ENCODE results near the gene FOXRED2. TPM values are rescaled to one million over a fixed set of nuclear protein-coding genes. Genes with fewer than 3 reads are reported as not detected.
A peak's percentile ranks its signal among the peaks of the same experiment; 100 is the strongest.
"Not testable (repeated sequence)": the region's sequence is repeated elsewhere in the genome, so short reads cannot be mapped to it uniquely, and the experiment has no call there.

Gene FOXRED2
- total RNA-seq, 1 donor from 2014 or later = 11.0 TPM

- DNase-seq (ENCODE audit: low spot score in 2 of 2) (no peak), FAIRE-seq (no peak)
These were observed 13.6 kb upstream of the FOXRED2 start for GRCh38 chr22:36520423-36520822.

- FAIRE-seq; DNase-seq (ENCODE audit: low spot score in 2 of 2): not testable (repeated sequence)
These were observed 13.1 kb upstream of the FOXRED2 start for GRCh38 chr22:36519906-36520305.

- no peak for FAIRE-seq
These were observed 7.9 kb upstream of the FOXRED2 start for GRCh38 chr22:36514766-36515165.

GRCh38 chr22:36512991-36513390 is 6.2 kb upstream of the FOXRED2 start:
- DNase-seq (ENCODE audit: low spot score in 2 of 2) (no peak), FAIRE-seq (no peak)

More at GRCh38 chr22:36514766-36515165, 7.9 kb upstream of the FOXRED2 start:
- DNase-seq (ENCODE audit: low spot score in 2 of 2) = no peak

- no peak for DNase-seq (ENCODE audit: low spot score in 2 of 2)
- no peak for FAIRE-seq
These were observed 5.5 kb upstream of the FOXRED2 start for GRCh38 chr22:36512333-36512732.

GRCh38 chr22:36510966-36511881 is 4.4 kb upstream of the FOXRED2 start:
- peak in 1 of 2 donors; percentile 49 for DNase-seq (ENCODE audit: low spot score in 2 of 2)
- FAIRE-seq = no peak

GRCh38 chr22:36510384-36510783 is 3.5 kb upstream of the FOXRED2 start:
- DNase-seq (ENCODE audit: low spot score in 2 of 2) (no peak), FAIRE-seq (no peak)

- FAIRE-seq = no peak
These were observed 724 bp upstream of the FOXRED2 start for GRCh38 chr22:36507518-36508010.

GRCh38 chr22:36505998-36506635 is 723 bp downstream of the FOXRED2 start:
- no peak for FAIRE-seq
- no peak for DNase-seq (ENCODE audit: low spot score in 2 of 2)

More at GRCh38 chr22:36507518-36508010, 724 bp upstream of the FOXRED2 start:
- DNase-seq (ENCODE audit: low spot score in 2 of 2) = no peak

GRCh38 chr22:36497910-36498665 is 8.8 kb downstream of the FOXRED2 start:
- no peak for FAIRE-seq
- DNase-seq (ENCODE audit: low spot score in 2 of 2) = no peak

- no peak for FAIRE-seq
These were observed 13.1 kb downstream of the FOXRED2 start for GRCh38 chr22:36493690-36494110.

GRCh38 chr22:36492109-36492508 is 14.7 kb downstream of the FOXRED2 start:
- FAIRE-seq = no peak
- no peak for DNase-seq (ENCODE audit: low spot score in 2 of 2)

More at GRCh38 chr22:36493690-36494110, 13.1 kb downstream of the FOXRED2 start:
- DNase-seq (ENCODE audit: low spot score in 2 of 2) = no peak

GRCh38 chr22:36491155-36491554 is 15.7 kb downstream of the FOXRED2 start:
- DNase-seq (ENCODE audit: low spot score in 2 of 2) (no peak), FAIRE-seq (no peak)

- FAIRE-seq (no peak), DNase-seq (ENCODE audit: low spot score in 2 of 2) (no peak)
These were observed 20.0 kb downstream of the FOXRED2 start for GRCh38 chr22:36486619-36487384.

GRCh38 chr22:36481393-36482168 is 25.3 kb downstream of the FOXRED2 start, which contains the start of gene TXN2:
TXN2 (minus strand) TSS chr22:36481640; CDS start chr22:36480837, 803 bp downstream.
- FAIRE-seq = no peak
- peak; percentile 93 to 97 for DNase-seq (ENCODE audit: low spot score in 2 of 2)

- no peak for DNase-seq (ENCODE audit: low spot score in 2 of 2)
These were observed 25.9 kb downstream of the FOXRED2 start for GRCh38 chr22:36480941-36481392.

GRCh38 chr22:36478966-36479365 is 27.9 kb downstream of the FOXRED2 start:
- no peak for FAIRE-seq
- no peak for DNase-seq (ENCODE audit: low spot score in 2 of 2)

More at GRCh38 chr22:36480941-36481392, 25.9 kb downstream of the FOXRED2 start:
- FAIRE-seq = no peak

GRCh38 chr22:36475341-36475740 is 31.5 kb downstream of the FOXRED2 start:
- no peak for FAIRE-seq
- DNase-seq (ENCODE audit: low spot score in 2 of 2) = no peak

GRCh38 chr22:36472689-36473088 is 34.2 kb downstream of the FOXRED2 start:
- no peak for DNase-seq (ENCODE audit: low spot score in 2 of 2)
- no peak for FAIRE-seq

All from frontal cortex (tissue), 4 donors.